BE2C (cell line): ENCODE results near the gene RTN4.

Experiments
- DNase-seq: peaks from one replicate; pipeline ENCODE4 v3.0.0-alpha.2; 2020
- H3K27me3 ChIP-seq: fragments of 250-450 bp; sonication (Bioruptor Pico); 2 replicates; pipeline ENCODE4 v1.5.1; 2020; ENCODE audit warnings: mild to moderate bottlenecking
- H3K36me3 ChIP-seq: fragments of 250-450 bp; sonication (Bioruptor Pico); 2 replicates; pipeline ENCODE4 v1.5.1; 2020; ENCODE audit warnings: mild to moderate bottlenecking
- H3K4me1 ChIP-seq: fragments of 250-450 bp; sonication (Bioruptor Pico); 2 replicates; pipeline ENCODE4 v1.5.1; 2020
- H3K4me3 ChIP-seq: 2 replicates; pipeline ENCODE4 v1.5.1; 2011; ENCODE audit warnings: low read depth, low read length
- H3K9me3 ChIP-seq: fragments of 250-450 bp; sonication (Bioruptor Pico); 2 replicates; pipeline ENCODE4 v1.5.1; 2020
- CTCF ChIP-seq: IDR thresholded peaks from 2 replicates; pipeline ENCODE4 v1.5.1; 2012; ENCODE audit warnings: mild to moderate bottlenecking, low read depth, low read length

The RTN4 gene

GRCh38 chr2:54928719-54929118 lies 121.5 kb downstream of the RTN4 start:
- no peak for DNase-seq
- no peak for TF ChIP-seq CTCF
- no peaks in the 10 kb centered on the region for H3K9me3 ChIP-seq
- peaks cover 10% of the 10 kb centered on the region for H3K36me3 ChIP-seq
- H3K4me3 ChIP-seq, result no peak overlapping the region
- H3K4me1 ChIP-seq, result no peaks in the 10 kb centered on the region
- no peaks in the 10 kb centered on the region for H3K27me3 ChIP-seq

DNA sequence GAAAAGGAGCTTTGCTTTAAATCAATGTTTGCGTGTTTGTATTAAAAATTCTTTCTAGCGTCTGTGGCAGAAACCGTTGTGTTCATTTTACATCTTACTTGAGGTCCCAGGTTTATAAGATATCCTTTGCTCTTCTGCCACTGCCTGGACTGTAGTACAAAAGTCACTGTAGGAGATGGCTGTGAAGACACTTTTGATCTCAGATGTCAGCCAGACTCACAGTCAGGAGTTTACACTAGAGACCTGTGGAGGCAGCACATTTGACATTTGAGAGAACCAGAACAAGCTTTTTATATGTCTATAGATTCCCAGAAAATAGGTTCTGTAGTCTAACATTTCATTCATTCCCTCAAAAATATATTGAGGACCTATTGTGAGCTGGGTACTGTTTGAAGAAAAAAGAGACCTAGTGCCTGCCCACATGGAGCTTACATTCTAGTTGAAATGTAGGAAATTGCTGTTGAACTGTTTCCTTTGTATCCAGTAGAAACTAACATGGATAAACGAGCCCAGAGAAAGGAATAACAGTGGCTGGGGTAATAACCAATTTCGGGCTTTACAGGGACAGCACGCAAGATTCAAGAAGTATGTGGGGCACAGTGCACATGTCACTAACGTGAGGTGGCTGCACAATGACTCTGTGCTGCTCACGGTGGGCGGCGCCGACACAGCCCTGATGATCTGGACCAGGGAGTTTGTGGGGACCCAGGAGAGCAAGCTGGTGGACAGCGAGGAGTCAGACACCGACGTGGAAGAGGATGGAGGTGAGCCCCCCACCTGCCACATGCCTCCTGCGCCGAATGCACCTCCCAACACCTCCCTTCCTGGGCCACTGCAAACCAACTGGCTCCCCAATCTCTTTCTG lies 122.3 kb downstream of the RTN4 start:
- Histone ChIP-seq H3K27me3 (no peaks in the 10 kb centered on the region), H3K4me1 (no peaks in the 10 kb centered on the region), H3K36me3 (peaks cover 10% of the 10 kb centered on the region), H3K4me3 (no peak overlapping the region), H3K9me3 (no peaks in the 10 kb centered on the region)
- TF ChIP-seq CTCF, result no peak
- no peak for DNase-seq

DNA sequence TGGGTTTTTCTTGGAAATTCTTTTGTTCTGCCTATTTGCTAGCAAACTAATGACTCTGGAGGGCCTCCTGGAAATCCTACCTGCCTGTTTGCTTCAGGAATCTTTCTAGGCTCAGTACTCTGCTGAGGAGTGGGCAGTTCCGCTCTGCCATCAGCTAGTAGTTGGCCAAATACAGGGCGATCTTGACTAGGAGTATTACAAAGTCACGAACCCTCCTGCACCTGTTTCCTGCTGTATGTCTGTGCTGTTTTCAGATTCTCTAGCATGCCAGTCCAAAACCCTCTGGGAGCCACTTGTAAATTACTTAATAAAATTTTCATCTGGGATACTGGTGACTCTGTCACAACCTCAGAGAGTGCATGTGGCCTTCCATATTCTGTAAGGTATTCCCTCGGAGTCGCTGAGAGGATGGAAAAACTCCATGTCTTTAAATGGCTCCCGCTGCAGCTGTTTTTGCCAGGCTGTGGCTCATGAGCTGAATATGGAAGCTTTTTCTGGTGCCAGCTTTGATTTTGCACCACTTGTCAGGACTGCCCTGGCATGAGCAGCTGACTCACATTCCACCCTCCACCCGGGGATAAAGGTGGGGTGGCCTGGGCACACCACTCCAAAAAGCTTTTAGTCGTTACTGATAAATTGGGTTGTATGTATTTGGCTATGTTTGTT lies 123.0 kb downstream of the RTN4 start:
- Histone ChIP-seq H3K9me3 (no peaks in the 10 kb centered on the region), H3K4me1 (no peaks in the 10 kb centered on the region), H3K27me3 (no peaks in the 10 kb centered on the region), H3K4me3 (no peak overlapping the region), H3K36me3 (peaks cover 10% of the 10 kb centered on the region)
- no peak for TF ChIP-seq CTCF
- DNase-seq, result no peak

- Histone ChIP-seq H3K27me3 (no peaks in the 10 kb centered on the region), H3K9me3 (no peaks in the 10 kb centered on the region), H3K36me3 (peaks cover 10% of the 10 kb centered on the region), H3K4me1 (no peaks in the 10 kb centered on the region), H3K4me3 (no peak overlapping the region)
- no peak for DNase-seq
- no peak for TF ChIP-seq CTCF
Observed at GRCh38 chr2:54925022-54925421, 125.2 kb downstream of the RTN4 start.

- Histone ChIP-seq H3K36me3 (peaks cover 10% of the 10 kb centered on the region), H3K9me3 (no peaks in the 10 kb centered on the region), H3K4me3 (no peak overlapping the region), H3K4me1 (no peaks in the 10 kb centered on the region), H3K27me3 (no peaks in the 10 kb centered on the region)
- DNase-seq, result no peak
- no peak for TF ChIP-seq CTCF
Observed at GRCh38 chr2:54924121-54924520, 126.1 kb downstream of the RTN4 start.
